Progenitor cell of endocrine pancreas (in vitro differentiated cells): ENCODE results near the gene PAX3. TPM values are rescaled to one million over a fixed set of nuclear protein-coding genes. Genes with fewer than 3 reads are reported as not detected.
A peak's percentile ranks its signal among the peaks of the same experiment; 100 is the strongest.

Experiments
- DNase-seq: peaks from one replicate; pipeline ENCODE4 v3.0.0; 2021; ENCODE audit warnings: low spot score; ENCODE audit not compliant: unreplicated experiment
- H3K27ac Mint-ChIP-seq: 2 replicates; pipeline ENCODE4 v1.8.0; 2021; ENCODE audit warnings: mild to moderate bottlenecking, moderate library complexity, mixed read lengths
- H3K27me3 Mint-ChIP-seq: 2 replicates; pipeline ENCODE4 v1.8.0; 2021; ENCODE audit warnings: mixed read lengths
- H3K36me3 Mint-ChIP-seq: 2 replicates; pipeline ENCODE4 v1.8.0; 2022; ENCODE audit warnings: mixed read lengths; ENCODE audit not compliant: insufficient read depth
- H3K4me1 Mint-ChIP-seq: 2 replicates; pipeline ENCODE4 v1.8.0; 2021; ENCODE audit warnings: low read depth, mixed read lengths
- H3K4me3 Mint-ChIP-seq: 2 replicates; pipeline ENCODE4 v1.8.0; 2021; ENCODE audit warnings: low read depth, mild to moderate bottlenecking, moderate library complexity, mixed read lengths
- H3K9me3 Mint-ChIP-seq: 2 replicates; pipeline ENCODE4 v1.8.0; 2021; ENCODE audit warnings: low read depth, mixed read lengths
- total RNA-seq: library from RNA; stranded (reverse); gene quantifications from 2 replicates; pipeline ENCODE4 v1.2.1, GENCODE V29; 2021
- TF ChIP-seq, protein P1 (sequence below): fragments of 200-600 bp; sonication (generic); IDR thresholded peaks from one replicate; pipeline ENCODE4 v1.5.0; 2021; ENCODE audit warnings: antibody characterized with exemption, mild to moderate bottlenecking; ENCODE audit not compliant: unreplicated experiment

Gene PAX3
- total RNA-seq, 1 donor from 2014 or later: not detected

DNA sequence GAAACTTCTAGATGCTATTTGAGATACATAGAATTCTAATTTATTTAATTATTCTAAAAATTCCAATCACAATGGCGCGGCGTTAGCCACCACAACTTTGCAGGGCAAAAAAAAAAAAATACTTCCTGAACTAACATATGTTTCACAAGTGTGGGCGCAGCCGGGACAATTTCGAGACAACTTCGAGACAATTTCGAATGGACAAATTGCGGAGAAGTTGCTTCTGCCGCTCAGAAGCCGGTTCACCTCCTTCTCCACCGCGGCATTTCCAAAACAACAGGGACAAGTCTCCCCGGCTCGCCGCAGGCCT, 842 bp downstream of the PAX3 start:
- no peak for DNase-seq
- Mint-ChIP-seq H3K36me3 (peaks cover 2% of the 10 kb centered on the region), H3K27me3 (peaks cover 100% of the 10 kb centered on the region), H3K27ac (no peak overlapping the region), H3K9me3 (no peaks in the 10 kb centered on the region), H3K4me1 (peaks cover 2% of the 10 kb centered on the region), H3K4me3 (no peak overlapping the region)
- TF ChIP-seq, protein P1, sequence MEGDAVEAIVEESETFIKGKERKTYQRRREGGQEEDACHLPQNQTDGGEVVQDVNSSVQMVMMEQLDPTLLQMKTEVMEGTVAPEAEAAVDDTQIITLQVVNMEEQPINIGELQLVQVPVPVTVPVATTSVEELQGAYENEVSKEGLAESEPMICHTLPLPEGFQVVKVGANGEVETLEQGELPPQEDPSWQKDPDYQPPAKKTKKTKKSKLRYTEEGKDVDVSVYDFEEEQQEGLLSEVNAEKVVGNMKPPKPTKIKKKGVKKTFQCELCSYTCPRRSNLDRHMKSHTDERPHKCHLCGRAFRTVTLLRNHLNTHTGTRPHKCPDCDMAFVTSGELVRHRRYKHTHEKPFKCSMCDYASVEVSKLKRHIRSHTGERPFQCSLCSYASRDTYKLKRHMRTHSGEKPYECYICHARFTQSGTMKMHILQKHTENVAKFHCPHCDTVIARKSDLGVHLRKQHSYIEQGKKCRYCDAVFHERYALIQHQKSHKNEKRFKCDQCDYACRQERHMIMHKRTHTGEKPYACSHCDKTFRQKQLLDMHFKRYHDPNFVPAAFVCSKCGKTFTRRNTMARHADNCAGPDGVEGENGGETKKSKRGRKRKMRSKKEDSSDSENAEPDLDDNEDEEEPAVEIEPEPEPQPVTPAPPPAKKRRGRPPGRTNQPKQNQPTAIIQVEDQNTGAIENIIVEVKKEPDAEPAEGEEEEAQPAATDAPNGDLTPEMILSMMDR: no peak

DNA sequence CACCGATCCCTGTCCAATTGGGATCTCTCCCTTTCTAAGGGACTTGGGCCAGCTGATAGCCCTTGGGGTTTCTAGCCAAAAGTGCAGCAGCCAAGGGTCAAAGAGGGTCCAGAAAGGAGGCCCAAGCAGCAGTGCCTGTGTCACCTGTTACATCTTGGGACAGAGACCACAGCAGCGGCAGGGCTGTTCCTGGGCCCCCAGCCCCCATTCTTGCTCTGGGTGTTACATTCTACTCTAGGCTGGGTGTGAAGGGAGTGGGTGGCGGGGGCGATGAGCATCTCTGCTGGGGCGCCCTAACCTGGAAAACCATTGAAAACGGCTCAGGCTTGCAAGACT, 1.2 kb downstream of the PAX3 start:
- Mint-ChIP-seq H3K4me1 (peaks cover 2% of the 10 kb centered on the region), H3K9me3 (no peaks in the 10 kb centered on the region), H3K4me3 (no peak overlapping the region), H3K27me3 (peaks cover 100% of the 10 kb centered on the region), H3K36me3 (peaks cover 2% of the 10 kb centered on the region), H3K27ac (no peak overlapping the region)
- TF ChIP-seq, protein P1: no peak
- no peak for DNase-seq

DNA sequence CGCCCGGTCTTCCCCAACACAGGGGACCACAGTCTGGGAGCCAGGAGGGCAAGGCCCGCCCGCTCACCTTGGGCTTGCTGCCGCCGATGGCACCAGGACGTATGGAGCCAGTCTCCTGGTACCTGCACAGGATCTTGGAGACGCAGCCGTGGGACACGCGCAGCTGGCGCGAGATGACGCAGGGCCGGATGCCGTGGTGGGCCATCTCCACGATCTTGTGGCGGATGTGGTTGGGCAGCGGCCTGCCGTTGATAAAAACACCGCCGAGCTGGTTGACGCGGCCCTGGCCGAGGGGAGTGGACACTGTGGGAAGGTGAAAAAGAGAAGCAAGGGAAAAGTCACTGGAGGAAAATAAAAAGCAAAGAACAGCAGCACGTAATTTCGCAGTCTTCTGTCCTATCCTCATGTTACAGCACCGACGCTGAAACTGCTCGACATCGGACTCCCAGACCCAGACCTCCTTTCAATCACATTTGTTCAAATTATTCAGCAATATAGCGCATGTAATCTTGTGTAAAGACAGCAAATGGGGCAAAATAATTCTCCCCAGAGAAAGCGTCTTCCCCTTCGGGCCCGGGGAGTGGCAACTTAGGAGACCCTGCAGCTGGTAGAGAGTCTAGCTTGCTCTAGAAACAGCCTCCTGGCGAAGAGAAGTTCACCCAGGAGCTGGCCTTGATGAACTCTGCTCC, 1.7 kb downstream of the PAX3 start:
- Mint-ChIP-seq H3K27ac (no peak overlapping the region), H3K4me3 (no peak overlapping the region), H3K27me3 (peaks cover 100% of the 10 kb centered on the region), H3K4me1 (peaks cover 2% of the 10 kb centered on the region), H3K9me3 (no peaks in the 10 kb centered on the region), H3K36me3 (peaks cover 2% of the 10 kb centered on the region)
- DNase-seq: no peak
- TF ChIP-seq, protein P1: no peak

DNA sequence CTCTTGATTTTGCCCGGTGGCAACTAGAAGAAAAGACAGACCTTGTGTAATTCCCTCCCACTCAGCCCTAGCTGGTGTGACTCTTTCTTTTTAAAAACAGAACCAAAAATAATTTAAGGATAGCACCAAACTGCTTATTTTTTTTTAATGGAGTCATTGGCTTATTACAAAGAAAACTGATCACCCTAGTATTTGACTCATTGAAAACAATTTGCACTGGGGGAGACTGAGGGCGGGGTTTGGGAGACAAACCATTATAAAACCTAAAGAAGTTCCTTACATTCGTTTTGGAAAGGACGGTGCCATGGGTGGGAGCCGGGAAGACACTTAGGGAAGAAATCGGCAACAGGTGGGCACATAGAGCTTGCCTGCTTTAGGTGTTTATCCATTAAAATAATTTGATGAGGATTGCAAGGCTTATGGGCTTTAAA, 2.5 kb downstream of the PAX3 start:
- peaks cover 100% of the 10 kb centered on the region for H3K27me3 Mint-ChIP-seq
- no peak overlapping the region for H3K4me3 Mint-ChIP-seq
- H3K36me3 Mint-ChIP-seq: peaks cover 2% of the 10 kb centered on the region
- TF ChIP-seq, protein P1: no peak
- H3K4me1 Mint-ChIP-seq: peaks cover 2% of the 10 kb centered on the region
- DNase-seq: no peak
- H3K9me3 Mint-ChIP-seq: no peaks in the 10 kb centered on the region
- no peak overlapping the region for H3K27ac Mint-ChIP-seq

DNA sequence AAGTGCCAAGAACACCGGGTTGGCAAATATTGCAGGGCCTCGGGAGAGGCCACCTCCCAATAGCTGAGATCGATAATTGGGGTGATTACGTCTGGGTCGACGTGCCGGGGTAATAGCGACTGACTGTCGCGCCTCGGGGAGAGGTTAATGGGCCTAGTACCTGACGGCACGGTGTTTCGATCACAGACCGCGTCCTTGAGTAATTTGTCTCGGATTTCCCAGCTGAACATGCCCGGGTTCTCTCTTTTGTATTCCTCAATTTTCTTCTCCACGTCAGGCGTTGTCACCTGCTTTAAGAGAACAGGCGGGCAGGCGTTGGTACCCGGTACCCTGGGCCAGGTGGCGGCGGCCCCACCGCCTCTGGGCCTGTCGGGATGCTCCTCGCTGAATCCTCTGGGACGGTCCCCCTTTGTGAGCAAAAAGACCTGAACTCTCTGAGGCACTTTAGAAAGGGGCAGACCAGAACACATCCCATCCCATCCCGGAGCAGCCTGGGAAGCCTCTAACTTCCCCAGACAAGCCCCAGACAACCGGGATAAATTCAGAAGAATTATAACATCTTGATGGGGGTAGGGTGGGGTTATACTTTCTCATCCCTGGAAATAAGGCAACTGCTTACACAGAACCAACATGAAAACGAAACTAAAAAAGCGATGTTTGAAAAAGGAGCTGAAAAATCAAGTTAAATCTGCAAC, 3.3 kb downstream of the PAX3 start:
- H3K4me3 Mint-ChIP-seq: no peak overlapping the region
- H3K36me3 Mint-ChIP-seq: peaks cover 2% of the 10 kb centered on the region
- H3K27me3 Mint-ChIP-seq: peaks cover 100% of the 10 kb centered on the region
- H3K9me3 Mint-ChIP-seq: no peaks in the 10 kb centered on the region
- H3K27ac Mint-ChIP-seq: peak overlapping the region; percentile 59
- TF ChIP-seq, protein P1: no peak
- H3K4me1 Mint-ChIP-seq: peaks cover 4% of the 10 kb centered on the region
- DNase-seq: no peak
